Right atrium auricular region (tissue), 2 donors: Measurements from ENCODE around the gene CCL3. TPM values are rescaled to one million over a fixed set of nuclear protein-coding genes. Genes with fewer than 3 reads are reported as not detected.
"Not testable (repeated sequence)": the region's sequence is repeated elsewhere in the genome, so short reads cannot be mapped to it uniquely, and the experiment has no call there.

Source experiments
- DNase-seq: peaks from one replicate; pipeline ENCODE4 v3.0.0-alpha.2; 2019; ENCODE audit warnings: low spot score
- H3K27ac ChIP-seq, 2 donors: fragments of 200-600 bp; sonication (generic); 1 replicate in 1 of 2; 2 replicates in 1 of 2; pipeline ENCODE4 v1.5.1; 2016 to 2019
- H3K27me3 ChIP-seq, 2 donors: fragments of 200-600 bp; sonication (generic); one replicate each; pipeline versions ENCODE4 v1.5.1 to v1.6.0; 2017 to 2019
- H3K36me3 ChIP-seq: fragments of 200-600 bp; sonication (generic); one replicate; pipeline ENCODE4 v1.5.1; 2016
- H3K4me1 ChIP-seq, 2 donors: fragments of 200-600 bp; sonication (generic); one replicate each; pipeline versions ENCODE4 v1.5.1 to v1.6.0; 2017 to 2019
- H3K4me3 ChIP-seq, 2 donors: fragments of 200-600 bp; sonication (generic); 1 replicate in 1 of 2; 2 replicates in 1 of 2; pipeline ENCODE4 v1.5.1; 2017 to 2019; ENCODE audit warnings: mild to moderate bottlenecking in 1 of 2, moderate library complexity in 1 of 2
- H3K9me3 ChIP-seq, 2 donors: fragments of 200-600 bp; sonication (generic); one replicate each; pipeline ENCODE4 v1.5.1; 2019
- total RNA-seq, 2 donors: library from RNA; depleted of rRNA; stranded (reverse); fragments of >200 nt; gene quantifications; one replicate each; pipeline ENCODE4 v1.1.0, GENCODE V29; 2016
- TF ChIP-seq, protein P1 (sequence below), 2 donors: fragments of 200-600 bp; sonication (generic); IDR thresholded peaks; one replicate each; pipeline ENCODE4 v1.5.1; 2019; ENCODE audit warnings: antibody characterized with exemption in 2 of 2

Gene CCL3
- total RNA-seq, 2 donors from 2014 or later, result 1.0 to 2.0 TPM

DNA sequence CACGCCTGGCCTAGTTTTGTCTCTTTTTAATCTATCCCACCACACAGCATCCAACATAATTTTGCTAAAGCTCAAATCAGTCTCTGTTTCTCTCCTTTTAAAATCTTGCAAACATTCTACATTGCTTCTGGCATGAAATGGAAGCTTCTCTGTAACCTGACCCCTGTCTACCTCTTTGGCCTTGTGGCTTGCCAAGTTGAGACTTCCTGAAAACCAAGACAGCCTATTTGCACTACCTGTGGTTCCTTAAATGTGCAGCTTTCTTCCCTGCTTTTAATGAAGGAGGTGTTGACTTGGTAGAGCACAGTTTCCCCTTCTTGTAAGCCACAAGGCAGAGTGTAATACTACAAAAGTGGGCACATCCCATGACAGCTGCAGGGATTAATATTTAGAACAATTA lies 6.0 kb upstream of the CCL3 start:
- H3K36me3 ChIP-seq, result no peaks in the 10 kb centered on the region
- no peaks in the 10 kb centered on the region for H3K27me3 ChIP-seq
- H3K9me3 ChIP-seq, result no peaks in the 10 kb centered on the region
- no peak for DNase-seq
- H3K4me1 ChIP-seq, result no peaks in the 10 kb centered on the region
- no peak overlapping the region for H3K27ac ChIP-seq
- TF ChIP-seq, protein P1, sequence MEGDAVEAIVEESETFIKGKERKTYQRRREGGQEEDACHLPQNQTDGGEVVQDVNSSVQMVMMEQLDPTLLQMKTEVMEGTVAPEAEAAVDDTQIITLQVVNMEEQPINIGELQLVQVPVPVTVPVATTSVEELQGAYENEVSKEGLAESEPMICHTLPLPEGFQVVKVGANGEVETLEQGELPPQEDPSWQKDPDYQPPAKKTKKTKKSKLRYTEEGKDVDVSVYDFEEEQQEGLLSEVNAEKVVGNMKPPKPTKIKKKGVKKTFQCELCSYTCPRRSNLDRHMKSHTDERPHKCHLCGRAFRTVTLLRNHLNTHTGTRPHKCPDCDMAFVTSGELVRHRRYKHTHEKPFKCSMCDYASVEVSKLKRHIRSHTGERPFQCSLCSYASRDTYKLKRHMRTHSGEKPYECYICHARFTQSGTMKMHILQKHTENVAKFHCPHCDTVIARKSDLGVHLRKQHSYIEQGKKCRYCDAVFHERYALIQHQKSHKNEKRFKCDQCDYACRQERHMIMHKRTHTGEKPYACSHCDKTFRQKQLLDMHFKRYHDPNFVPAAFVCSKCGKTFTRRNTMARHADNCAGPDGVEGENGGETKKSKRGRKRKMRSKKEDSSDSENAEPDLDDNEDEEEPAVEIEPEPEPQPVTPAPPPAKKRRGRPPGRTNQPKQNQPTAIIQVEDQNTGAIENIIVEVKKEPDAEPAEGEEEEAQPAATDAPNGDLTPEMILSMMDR (IDR thresholded peaks at IDR 0.05), result no peak
- H3K4me3 ChIP-seq, result no peak overlapping the region

DNA sequence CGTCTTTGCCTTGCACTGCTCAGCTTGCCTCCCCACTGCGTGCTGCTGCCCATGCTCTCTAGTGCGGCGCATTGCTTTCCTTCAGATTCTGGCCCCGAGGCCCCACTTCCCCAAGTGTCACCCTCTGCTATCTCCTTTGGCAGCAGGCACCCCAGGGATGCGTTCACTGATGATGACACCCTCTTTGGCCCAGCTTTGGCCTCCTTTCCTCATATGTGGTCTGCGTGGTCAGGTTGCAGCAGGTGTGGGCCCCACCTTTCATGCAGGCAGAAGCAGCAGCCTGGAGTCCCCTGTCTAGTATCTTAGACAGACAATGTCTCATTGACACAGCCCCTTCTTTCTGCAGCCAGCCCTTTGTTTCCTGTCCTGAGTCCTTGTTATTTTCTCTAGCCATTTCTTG lies 4.8 kb upstream of the CCL3 start:
- no peaks in the 10 kb centered on the region for H3K27me3 ChIP-seq
- H3K4me1 ChIP-seq, result no peaks in the 10 kb centered on the region
- no peak for DNase-seq
- H3K36me3 ChIP-seq, result no peaks in the 10 kb centered on the region
- H3K9me3 ChIP-seq, result no peaks in the 10 kb centered on the region
- TF ChIP-seq, protein P1 (IDR thresholded peaks at IDR 0.05), result no peak
- H3K4me3 ChIP-seq, result no peak overlapping the region
- H3K27ac ChIP-seq, result no peak overlapping the region

DNA sequence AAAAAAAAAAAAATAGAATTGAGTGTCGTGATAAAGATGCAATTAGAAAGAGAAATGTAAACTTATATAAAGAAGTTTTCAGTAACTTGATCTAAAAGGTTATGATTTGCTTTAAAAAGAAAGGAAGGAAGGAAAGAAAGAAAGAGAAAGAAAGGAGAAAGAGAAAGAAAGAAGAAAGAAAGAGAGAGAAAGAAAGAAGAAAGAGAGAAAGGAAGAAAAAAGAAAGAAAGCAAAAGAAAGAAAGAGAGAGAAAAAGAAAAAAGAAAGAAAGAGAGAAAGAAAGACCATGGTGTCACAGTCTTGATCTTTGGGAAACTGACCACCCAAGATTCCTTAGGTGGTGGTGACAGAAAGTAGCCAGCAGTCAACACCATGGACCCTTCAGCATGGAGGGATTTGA lies 4.3 kb upstream of the CCL3 start:
- TF ChIP-seq, protein P1 (IDR thresholded peaks at IDR 0.05), result no peak
- Histone ChIP-seq H3K27ac (no peak overlapping the region), H3K9me3 (no peaks in the 10 kb centered on the region), H3K4me1 (no peaks in the 10 kb centered on the region), H3K4me3 (no peak overlapping the region), H3K27me3 (no peaks in the 10 kb centered on the region), H3K36me3 (no peaks in the 10 kb centered on the region)
- DNase-seq, result no peak

DNA sequence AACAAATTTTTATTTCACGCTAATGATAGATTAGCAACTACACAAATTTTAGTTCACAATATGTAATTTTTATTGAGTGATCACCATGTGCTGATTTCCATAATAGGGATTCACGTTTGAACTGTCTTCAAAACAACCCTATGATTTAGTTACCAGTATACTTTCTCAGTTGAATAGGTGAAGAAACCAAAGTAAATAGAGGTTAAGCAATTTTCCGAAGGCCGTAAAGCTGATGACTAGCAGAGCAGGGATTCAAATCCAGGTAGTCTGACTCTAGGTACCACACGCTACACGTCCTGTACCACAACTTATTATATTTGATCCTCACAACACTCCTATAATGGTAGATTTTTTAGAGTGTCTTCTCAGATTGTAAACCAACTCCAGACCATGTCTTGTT lies 2.8 kb upstream of the CCL3 start:
- not testable (repeated sequence) for H3K27ac ChIP-seq, H3K4me3 ChIP-seq, H3K4me1 ChIP-seq, H3K36me3 ChIP-seq, DNase-seq, H3K27me3 ChIP-seq, H3K9me3 ChIP-seq

DNA sequence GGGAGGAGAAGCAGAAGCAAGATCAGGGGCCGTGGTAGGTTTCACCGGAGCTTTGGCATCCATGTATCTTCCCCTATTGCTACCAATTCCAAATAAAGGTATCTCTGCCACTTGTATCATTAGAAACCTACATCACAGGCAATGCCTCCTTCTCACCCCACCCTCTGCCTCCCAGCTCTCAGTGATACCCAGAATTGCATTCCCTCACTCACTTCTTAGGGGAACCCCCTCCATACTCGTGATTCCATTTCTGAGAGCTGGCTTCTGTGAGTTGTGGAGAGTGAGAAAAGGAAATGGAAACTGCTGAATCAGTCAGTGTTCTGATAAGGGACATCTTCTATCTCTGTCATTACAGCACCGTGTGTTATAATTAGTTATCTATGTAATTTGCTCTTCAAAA lies 2.3 kb upstream of the CCL3 start:
- H3K27ac ChIP-seq, result no peak overlapping the region
- no peak for DNase-seq
- H3K36me3 ChIP-seq, result no peaks in the 10 kb centered on the region
- TF ChIP-seq, protein P1 (IDR thresholded peaks at IDR 0.05), result no peak
- no peaks in the 10 kb centered on the region for H3K4me1 ChIP-seq
- no peak overlapping the region for H3K4me3 ChIP-seq
- no peaks in the 10 kb centered on the region for H3K27me3 ChIP-seq
- no peaks in the 10 kb centered on the region for H3K9me3 ChIP-seq

DNA sequence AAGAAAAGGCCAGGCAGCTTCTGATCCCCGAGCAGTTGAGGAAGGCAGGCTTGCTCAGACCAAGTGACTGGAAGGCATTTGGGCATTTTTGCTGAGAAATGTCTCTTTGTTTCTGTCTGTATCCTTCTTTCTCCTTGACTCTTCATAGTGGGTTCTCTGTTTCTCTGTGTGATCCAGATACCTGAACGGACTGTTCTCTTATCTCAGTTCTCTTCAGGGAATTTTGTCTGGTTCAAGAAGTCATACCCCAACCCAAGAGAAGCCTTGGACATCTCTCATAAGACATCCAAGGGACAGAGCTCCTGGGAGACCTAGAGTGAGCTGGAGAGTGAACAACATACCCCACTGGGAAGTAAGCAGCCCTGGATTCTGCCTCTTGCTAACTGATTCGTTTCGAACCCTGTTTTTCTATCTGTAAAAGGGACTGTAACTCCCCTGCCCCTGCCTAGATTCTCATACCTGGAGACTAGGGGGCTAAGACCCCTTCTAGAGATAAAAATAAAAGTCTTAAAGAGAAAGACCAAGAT lies 541 bp downstream of the CCL3 start:
- H3K27ac ChIP-seq, result no peak overlapping the region
- TF ChIP-seq, protein P1 (IDR thresholded peaks at IDR 0.05), result no peak
- no peaks in the 10 kb centered on the region for H3K4me1 ChIP-seq
- no peak for DNase-seq
- H3K9me3 ChIP-seq, result no peaks in the 10 kb centered on the region
- H3K4me3 ChIP-seq, result no peak overlapping the region
- H3K36me3 ChIP-seq, result no peaks in the 10 kb centered on the region
- no peaks in the 10 kb centered on the region for H3K27me3 ChIP-seq
